Stimulated activated CD8-positive, alpha-beta memory T cell treated with anti-CD3 and anti-CD28 coated beads, Interleukin-15, amount 100 ng/mL, for 48 hours (primary cell): ENCODE data around the gene HCN2.
A peak's percentile ranks its signal among the peaks of the same experiment; 100 is the strongest.
"Not testable (repeated sequence)": the region's sequence is repeated elsewhere in the genome, so short reads cannot be mapped to it uniquely, and the experiment has no call there.

Source experiments
- DNase-seq, 2 donors: peaks; one replicate each; pipeline ENCODE4 v3.0.0-alpha.2; 2020; ENCODE audit warnings: low read depth in 2 of 2

The HCN2 gene

DNA sequence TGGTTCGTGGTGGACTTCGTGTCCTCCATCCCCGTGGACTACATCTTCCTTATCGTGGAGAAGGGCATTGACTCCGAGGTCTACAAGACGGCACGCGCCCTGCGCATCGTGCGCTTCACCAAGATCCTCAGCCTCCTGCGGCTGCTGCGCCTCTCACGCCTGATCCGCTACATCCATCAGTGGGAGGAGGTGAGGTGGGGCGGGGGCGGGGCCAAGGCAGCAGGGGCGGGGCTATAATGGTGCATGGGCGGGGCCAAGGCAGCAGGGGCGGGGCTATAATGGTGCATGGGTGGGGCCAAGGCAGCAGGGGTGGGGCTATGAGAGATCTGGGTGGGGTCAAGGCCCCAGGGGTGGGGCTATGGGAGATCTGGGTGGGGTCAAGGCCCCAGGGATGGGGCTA lies 14.1 kb downstream of the HCN2 start:
- DNase-seq = not testable (repeated sequence)

DNA sequence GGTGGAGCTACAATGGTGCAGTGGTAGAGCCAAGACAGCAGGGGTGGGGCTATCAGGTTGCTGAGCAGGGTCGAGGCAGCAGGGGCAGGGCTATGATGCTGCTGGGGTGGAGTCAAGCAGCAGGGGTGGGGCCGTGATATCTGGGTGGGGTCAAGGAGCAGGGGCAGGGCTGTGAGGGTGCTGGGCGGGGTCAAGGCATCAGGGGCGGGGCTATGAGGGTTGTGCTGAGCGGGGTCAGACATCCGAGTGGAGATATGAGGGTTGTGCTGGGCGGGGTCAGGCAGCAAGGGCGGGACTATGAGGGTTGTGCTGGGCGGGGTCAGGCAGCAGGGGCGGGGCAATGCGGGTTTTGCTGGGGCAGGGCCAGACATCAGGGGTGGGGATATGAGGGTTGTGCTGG lies 14.7 kb downstream of the HCN2 start:
- DNase-seq = peak; percentile 36 to 44

DNA sequence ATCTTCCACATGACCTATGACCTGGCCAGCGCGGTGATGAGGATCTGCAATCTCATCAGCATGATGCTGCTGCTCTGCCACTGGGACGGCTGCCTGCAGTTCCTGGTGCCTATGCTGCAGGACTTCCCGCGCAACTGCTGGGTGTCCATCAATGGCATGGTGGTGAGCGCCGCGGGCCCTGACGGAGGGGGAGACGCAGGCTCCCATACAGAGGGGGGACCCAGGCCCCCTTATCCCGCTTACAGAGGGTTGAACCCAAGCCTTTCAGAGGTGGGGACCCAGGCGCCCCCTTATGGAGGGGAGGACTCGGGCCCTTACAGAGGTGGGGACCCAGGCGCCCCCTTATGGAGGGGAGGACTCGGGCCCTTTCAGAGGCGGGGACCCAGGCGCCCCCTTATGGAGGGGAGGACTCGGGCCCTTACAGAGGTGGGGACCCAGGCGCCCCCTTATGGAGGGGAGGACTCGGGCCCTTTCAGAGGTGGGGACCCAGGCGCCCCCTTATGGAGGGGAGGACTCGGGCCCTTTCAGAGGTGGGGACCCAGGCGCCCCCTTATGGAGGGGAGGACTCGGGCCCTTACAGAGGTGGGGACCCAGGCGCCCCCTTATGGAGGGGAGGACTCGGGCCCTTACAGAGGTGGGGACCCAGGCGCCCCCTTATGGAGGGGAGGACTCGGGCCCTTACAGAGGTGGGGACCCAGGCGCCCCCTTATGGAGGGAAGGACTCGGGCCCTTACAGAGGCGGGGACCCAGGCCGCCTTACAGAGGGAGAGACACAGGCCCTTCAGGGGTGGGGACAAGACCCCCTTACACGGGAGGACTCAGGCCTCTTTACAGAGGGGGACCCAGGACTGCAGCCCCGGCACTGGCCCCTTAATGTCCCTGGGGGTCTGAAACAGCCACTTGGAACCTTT lies 15.6 kb downstream of the HCN2 start:
- DNase-seq = peak in 1 of 2 donors; percentile 50

DNA sequence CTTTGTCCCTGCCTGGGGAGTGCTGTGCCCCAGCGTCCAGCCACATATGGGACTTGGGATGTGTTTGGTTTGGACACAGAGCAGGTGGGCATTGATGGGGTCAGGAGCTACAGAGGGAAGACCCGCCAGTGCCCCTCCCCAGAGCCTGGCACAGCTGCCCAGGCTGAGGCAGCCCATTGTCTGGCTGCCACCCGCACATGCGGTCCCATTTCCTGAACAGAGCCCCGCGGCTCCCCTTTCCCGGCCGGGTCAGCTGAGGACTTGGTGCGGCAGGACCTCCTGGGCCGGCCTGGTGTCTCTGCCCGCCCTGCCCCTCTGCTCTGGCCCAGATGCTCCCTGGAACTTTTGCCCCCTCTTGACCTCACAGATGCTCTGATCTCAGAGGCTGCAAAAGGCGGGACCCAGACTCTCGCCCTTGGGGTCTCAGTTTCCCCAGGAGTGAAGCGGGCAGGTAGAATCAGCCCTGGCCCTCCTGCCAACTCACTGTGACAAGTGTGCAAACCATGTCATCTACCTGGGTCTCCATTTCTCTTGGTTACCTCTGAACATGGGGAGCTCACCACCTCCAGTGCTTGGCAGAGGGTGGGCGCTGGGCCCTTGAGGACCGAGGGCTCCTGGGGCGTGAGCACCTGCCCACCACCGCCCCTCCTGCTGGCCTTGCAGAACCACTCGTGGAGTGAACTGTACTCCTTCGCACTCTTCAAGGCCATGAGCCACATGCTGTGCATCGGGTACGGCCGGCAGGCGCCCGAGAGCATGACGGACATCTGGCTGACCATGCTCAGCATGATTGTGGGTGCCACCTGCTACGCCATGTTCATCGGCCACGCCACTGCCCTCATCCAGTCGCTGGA lies 17.8 kb downstream of the HCN2 start:
- no peak for DNase-seq

DNA sequence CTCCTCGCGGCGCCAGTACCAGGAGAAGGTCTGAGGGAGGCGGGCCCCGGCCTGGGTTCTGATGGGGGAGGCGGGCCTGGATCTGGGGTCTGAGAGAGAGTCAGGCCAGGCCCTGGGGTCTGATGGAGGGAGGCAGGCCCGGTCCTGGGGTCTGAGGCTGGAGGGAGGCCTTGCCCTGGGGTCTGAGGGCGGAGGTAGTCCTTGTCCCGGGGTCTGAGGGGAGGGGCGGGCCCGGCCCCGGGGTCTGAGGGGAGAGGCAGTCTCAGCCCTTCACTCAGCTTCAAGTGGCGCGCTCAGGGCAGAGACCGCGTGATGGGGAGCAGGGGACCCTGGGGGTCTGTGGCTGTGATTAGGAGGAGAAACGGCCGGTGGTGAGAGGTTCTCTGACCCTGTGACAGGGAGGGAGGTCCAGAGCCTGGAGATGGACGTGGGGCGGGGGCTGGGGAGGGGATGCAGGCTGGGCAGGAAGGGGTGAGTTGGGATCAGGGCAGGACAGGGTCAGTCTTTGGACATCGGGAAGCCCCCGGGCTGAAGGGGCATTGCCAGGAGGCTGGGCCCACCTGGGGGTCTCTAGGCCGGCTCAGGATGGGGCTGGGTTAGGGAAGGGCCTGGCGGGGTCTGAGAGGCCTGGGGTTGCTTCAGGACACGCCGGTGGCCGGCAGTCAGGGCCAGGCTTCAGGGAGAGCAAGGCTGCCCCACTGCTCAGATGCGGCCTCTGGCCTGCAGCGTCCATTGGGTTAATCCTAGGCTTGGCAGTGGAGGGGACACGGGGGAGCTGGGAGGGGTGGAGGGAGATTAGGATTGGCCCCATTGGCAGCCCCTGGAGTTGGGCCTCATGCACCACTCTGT lies 18.7 kb downstream of the HCN2 start:
- DNase-seq = no peak

DNA sequence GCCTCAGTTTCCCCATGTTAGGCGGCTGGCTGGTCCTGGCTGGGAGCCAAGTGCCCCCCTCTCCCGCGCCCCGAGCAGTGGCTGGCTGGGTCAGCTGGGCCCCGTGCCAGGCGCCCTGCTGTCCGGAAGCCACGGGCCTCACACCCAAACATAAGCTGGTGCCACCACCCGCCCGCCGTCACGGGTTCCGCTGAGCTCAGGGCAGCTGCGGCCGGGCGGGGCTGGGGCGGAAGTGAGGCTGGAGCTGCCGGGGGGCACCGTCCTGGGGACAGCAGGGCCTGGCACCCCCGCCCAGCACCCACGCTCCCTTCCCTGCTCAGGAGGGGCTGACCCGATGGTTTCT lies 19.3 kb downstream of the HCN2 start:
- DNase-seq = no peak

DNA sequence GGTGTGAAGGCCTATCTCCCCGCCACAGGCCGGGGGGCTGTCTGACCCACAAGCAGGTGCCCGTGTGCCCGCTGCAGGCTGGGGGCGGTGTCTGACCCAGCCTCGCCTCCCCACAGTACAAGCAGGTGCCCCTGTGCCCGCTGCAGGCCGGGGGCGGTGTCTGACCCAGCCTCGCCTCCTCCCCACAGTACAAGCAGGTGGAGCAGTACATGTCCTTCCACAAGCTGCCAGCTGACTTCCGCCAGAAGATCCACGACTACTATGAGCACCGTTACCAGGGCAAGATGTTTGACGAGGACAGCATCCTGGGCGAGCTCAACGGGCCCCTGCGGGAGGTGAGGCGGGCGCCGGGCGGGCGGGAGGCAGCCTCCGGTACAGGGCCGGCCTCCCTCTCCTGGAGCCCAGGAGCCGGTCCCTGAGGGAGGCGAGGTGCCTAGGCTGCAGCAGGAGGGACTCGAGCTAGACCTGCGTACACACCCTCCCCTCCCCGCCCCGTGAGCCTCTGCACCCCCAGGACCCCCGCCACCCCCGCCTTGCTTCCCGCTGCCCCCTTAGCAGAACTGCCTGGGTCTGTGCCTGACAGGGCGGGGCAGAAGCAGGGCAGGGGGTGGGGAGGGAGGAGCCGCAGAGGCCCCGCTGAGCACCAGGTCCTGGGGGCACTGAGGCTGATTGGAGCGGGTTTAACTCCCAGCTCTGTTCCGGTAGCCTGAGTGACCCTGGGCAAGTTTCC lies 20.6 kb downstream of the HCN2 start:
- peak in 1 of 2 donors; percentile 28 for DNase-seq

DNA sequence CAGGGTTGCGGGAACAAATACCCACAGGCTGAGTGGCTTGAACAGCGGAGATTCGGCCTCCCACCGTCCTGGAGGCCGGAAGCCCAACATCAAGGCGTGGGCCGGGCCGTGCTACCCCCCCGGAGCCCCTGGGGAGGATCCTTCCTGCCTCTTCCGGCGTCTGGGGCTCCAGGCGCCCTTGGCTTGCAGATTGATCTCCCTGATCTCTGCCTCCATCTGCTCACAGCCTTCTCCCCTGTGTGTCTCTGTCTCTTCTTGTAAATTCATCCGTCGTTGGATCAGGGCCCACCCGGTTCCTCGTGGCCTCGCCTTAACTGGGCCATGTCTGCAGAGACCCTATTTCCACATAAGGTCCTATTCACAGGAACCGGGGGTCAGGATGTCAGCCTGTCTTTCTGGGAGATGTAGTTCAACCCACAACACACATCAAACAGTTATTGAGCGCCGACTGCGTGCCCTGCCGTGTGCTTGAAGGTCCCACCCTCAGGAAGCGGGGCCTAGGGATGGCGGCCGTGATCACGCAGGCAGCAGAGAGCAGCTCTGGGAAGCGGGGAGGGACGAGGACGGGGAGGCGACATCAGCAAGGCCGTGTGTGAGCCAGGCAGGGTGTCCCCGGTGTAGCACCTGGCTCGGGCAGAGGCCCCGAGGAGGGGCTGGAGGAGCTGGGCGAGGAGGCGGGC lies 21.3 kb downstream of the HCN2 start:
- DNase-seq = peak; percentile 48 to 58

DNA sequence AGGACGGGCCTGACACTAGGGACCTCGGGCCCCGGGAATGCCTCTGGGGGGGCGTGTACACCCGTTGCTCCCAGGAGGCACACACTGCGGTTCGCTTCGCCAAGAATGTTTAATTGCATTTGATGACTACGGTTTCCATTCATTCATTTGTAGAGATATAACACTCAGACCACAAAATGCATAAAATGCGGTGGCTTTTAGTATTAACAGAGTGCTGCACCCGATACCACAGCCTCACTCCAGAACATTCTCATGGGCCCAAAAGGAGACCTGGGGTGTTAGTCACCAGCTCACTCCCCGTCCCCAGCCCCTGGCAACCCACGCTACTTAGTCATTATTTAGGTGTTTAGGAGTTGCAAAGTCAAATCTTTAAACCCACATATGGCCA lies 21.8 kb downstream of the HCN2 start:
- peak; percentile 75 for DNase-seq

DNA sequence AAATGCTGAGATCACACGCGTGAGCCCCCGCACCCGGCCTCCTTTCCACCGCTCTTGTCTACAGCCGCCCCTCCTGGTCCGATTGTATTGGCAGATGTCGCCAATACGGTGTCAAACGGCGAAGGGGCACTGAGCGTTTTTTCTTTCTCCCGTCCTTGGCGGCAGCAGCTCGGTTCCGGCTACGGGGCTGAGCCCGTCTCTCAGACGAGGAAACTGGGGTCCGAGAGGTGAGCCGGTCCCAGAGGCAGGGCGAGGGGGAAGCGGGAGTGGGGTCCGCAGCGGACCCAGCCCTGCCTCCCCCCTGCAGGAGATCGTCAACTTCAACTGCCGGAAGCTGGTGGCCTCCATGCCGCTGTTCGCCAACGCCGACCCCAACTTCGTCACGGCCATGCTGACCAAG lies 23.3 kb downstream of the HCN2 start:
- DNase-seq = no peak

DNA sequence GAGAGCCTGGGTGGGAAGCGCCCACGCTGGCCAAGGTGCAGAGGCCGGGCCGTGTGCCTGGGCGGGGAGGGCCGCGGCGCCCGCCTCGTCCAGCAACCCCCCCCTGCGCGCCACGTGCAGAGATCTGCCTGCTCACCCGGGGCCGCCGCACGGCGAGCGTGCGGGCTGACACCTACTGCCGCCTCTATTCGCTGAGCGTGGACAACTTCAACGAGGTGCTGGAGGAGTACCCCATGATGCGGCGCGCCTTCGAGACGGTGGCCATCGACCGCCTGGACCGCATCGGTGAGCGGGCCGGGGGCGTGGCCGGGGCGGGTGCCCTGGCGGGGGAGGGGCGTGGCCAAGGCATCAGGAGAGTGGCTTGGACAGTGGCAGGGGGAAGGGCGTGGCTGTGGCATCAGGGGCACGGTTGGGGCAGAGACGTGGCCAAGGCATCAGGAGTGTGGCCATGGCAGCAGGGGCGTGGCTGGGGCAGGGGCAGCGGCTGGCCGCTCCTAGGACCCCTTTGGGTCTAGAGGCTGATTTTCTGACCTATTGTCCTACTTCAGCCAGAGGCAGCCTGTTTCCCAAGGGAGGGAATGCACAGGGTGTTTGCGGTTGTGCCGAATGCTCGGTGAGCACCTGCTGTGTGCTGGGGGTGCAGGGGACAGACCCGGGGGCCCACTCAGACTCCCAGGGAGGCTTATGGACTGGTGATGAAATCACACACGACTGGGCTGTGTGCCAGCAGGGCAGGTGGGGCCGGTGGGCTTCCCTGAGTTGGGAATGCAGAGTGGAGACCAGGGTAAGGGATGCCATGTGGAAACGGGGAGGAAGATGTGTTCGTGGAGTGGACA lies 24.3 kb downstream of the HCN2 start:
- no peak for DNase-seq

DNA sequence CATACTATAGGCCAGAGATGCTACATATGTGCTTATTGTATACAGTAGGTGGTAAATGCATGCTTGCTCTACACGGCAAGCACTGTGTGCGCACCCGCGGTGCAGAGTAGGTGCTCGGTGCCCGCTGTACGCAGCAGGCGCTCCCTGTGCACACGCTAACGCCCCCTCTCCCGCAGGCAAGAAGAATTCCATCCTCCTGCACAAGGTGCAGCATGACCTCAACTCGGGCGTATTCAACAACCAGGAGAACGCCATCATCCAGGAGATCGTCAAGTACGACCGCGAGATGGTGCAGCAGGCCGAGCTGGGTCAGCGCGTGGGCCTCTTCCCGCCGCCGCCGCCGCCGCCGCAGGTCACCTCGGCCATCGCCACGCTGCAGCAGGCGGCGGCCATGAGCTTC lies 25.9 kb downstream of the HCN2 start:
- no peak for DNase-seq

DNA sequence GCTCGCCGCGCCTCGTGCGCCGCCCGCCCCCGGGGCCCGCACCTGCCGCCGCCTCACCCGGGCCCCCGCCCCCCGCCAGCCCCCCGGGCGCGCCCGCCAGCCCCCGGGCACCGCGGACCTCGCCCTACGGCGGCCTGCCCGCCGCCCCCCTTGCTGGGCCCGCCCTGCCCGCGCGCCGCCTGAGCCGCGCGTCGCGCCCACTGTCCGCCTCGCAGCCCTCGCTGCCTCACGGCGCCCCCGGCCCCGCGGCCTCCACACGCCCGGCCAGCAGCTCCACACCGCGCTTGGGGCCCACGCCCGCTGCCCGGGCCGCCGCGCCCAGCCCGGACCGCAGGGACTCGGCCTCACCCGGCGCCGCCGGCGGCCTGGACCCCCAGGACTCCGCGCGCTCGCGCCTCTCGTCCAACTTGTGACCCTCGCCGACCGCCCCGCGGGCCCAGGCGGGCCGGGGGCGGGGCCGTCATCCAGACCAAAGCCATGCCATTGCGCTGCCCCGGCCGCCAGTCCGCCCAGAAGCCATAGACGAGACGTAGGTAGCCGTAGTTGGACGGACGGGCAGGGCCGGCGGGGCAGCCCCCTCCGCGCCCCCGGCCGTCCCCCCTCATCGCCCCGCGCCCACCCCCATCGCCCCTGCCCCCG lies 26.5 kb downstream of the HCN2 start:
- DNase-seq = no peak

DNA sequence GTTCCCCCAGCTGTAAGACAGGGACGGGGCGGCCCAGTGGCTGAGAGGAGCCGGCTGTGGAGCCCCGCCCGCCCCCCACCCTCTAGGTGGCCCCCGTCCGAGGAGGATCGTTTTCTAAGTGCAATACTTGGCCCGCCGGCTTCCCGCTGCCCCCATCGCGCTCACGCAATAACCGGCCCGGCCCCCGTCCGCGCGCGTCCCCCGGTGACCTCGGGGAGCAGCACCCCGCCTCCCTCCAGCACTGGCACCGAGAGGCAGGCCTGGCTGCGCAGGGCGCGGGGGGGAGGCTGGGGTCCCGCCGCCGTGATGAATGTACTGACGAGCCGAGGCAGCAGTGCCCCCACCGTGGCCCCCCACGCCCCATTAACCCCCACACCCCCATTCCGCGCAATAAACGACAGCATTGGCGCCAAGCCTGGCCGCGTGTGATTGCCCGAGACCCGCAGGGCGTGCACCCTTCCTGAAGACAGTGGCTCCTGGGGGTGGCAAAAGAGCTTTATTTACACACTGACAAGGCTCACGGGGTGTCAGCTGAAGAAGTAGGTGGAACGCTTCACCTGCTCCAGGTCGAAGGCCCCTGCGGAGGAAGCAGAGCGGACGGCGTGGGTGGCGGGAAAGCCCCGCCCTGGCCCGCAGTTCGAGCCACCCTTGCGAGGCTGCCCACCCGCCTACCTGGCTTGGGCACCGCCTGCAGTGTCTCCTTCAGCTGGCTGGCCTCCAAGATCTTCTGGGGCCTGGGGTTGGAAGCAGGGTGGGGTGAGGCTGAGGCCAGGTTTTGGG lies 27.3 kb downstream of the HCN2 start:
- DNase-seq = no peak

DNA sequence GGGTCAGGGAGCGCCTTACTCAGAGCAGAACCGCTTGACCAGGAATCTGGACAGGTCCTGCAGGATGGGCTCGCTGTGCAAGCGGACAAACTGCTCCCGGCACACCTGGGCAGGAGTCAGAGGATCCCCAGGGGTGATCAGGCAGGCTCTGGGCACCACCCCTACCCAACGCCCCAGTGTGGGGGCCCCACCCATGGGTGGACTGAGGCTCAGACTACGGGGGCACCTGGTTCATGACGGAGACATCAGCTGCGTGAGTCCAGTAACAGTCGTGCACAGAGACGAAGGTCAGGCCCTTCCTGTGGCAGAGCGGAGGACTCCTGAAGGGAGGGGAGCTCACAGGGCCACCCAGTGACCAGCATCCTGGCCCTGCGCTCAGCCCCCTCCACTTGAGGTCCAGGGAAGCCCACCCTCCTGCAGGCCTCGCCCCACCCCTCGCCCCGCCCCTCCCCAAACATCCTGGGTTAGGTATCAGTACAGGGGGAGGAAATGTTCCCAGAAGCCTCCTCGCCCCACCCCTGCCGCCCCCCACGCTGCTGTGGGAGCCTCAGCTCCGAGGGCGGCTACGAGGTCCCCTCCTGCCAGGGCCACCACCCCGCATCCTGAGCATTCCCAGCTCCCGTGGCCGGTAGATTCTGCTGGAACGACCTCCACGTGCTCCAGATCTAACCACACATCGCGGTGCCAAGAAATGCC lies 28.0 kb downstream of the HCN2 start:
- no peak for DNase-seq

DNA sequence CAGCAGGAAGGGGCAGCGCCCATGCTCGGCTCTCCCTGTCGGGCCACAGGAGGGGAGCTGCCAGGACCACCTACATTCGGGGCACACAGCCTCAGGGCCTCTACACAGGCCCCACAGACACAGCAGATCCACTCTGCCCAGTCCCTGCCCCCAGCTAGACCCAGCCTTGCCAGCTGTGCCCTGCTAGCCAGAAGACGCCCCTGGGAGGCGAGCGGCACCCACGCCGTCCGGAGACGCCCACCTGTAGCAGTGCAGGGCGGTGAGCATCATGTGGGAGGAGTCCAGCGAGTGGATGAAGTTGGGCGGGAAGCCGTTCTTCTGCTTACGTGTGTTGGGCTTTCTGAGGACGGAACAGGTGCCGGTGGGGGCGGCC lies 28.6 kb downstream of the HCN2 start:
- no peak for DNase-seq

DNA sequence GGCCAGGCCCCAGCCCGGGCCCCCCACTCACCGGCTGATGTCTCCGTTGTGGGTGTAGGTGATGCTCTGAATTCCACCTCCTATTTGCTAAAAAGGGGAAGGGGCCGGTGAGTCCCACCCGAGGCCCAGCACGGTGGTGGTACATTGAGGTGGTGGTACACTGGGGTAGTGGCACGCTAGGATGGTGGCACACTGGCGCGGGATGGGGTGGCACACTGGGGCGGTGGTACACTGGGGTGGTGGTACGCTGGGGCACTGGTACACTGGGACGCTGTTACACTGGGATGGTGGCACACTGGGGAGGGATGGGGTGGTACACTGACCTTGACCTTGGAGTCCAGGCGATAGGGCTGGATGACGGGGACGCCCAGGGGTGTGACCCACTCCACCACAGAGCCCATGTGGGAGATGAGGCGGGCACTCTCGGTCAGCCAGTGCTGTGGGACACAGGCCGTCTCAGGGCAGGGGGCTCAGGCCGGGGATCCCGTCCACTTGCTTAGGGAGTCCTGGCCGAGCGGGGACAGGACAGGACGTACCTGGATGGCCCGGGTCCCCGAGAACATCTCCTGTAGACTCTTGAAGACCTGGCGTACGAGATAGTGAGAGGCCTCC lies 29.1 kb downstream of the HCN2 start:
- DNase-seq = no peak
